ENCODE data around the gene TRIM67. TPM values are rescaled to one million over a fixed set of nuclear protein-coding genes. Genes with fewer than 3 reads are reported as not detected.

The TRIM67 gene
- total RNA-seq, 1 experiment from 2014 or later: not detected

- DNase-seq (ENCODE audit: low read depth): no peak
- in situ Hi-C loops (cut with HindIII; ENCODE audit: low pct_unique_long_range_greater_than_20kb, low sequenced_read_pairs): loop anchor here (25.0 kb wide), 1 partner anchor 365 kb away; no protein-coding TSS in a partner anchor
Observed at GRCh38 chr1:231177226-231177625, 15.4 kb downstream of the TRIM67 start.

GRCh38 chr1:231177936-231178335, 16.1 kb downstream of the TRIM67 start:
- no peak for DNase-seq (ENCODE audit: low read depth)
- in situ Hi-C loops (cut with HindIII; ENCODE audit: low pct_unique_long_range_greater_than_20kb, low sequenced_read_pairs): loop anchor here (25.0 kb wide), 1 partner anchor 366 kb away; no protein-coding TSS in a partner anchor

GRCh38 chr1:231178970-231179369, 17.1 kb downstream of the TRIM67 start:
- DNase-seq (ENCODE audit: low read depth): no peak
- in situ Hi-C loops (cut with HindIII; ENCODE audit: low pct_unique_long_range_greater_than_20kb, low sequenced_read_pairs): loop anchor here (25.0 kb wide), 1 partner anchor 367 kb away; no protein-coding TSS in a partner anchor

GRCh38 chr1:231180034-231180433, 18.2 kb downstream of the TRIM67 start:
- DNase-seq (ENCODE audit: low read depth): no peak
- in situ Hi-C loops (cut with HindIII; ENCODE audit: low pct_unique_long_range_greater_than_20kb, low sequenced_read_pairs): loop anchor here (25.0 kb wide), 1 partner anchor 368 kb away; no protein-coding TSS in a partner anchor

GRCh38 chr1:231181271-231181670, 19.4 kb downstream of the TRIM67 start:
- DNase-seq (ENCODE audit: low read depth): no peak
- in situ Hi-C loops (cut with HindIII; ENCODE audit: low pct_unique_long_range_greater_than_20kb, low sequenced_read_pairs): loop anchor here (25.0 kb wide), 1 partner anchor 369 kb away; no protein-coding TSS in a partner anchor

GRCh38 chr1:231182317-231182716, 20.5 kb downstream of the TRIM67 start:
- in situ Hi-C loops (cut with HindIII; ENCODE audit: low pct_unique_long_range_greater_than_20kb, low sequenced_read_pairs): loop anchor here (25.0 kb wide), 1 partner anchor 370 kb away; no protein-coding TSS in a partner anchor
- no peak for DNase-seq (ENCODE audit: low read depth)

GRCh38 chr1:231183639-231184590, 22.1 kb downstream of the TRIM67 start:
- DNase-seq (ENCODE audit: low read depth): peak; percentile 12
- in situ Hi-C loops (cut with HindIII; ENCODE audit: low pct_unique_long_range_greater_than_20kb, low sequenced_read_pairs): loop anchor here (25.0 kb wide), 1 partner anchor 372 kb away; no protein-coding TSS in a partner anchor

- in situ Hi-C loops (cut with HindIII; ENCODE audit: low pct_unique_long_range_greater_than_20kb, low sequenced_read_pairs): loop anchor here (25.0 kb wide), 1 partner anchor 373 kb away; no protein-coding TSS in a partner anchor
Observed at GRCh38 chr1:231184891-231185290, 23.0 kb downstream of the TRIM67 start.

GRCh38 chr1:231185391-231185790, 23.5 kb downstream of the TRIM67 start:
- in situ Hi-C loops (cut with HindIII; ENCODE audit: low pct_unique_long_range_greater_than_20kb, low sequenced_read_pairs): loop anchor here (25.0 kb wide), 1 partner anchor 373 kb away; no protein-coding TSS in a partner anchor
- no peak for DNase-seq (ENCODE audit: low read depth)

More at GRCh38 chr1:231184891-231185290, 23.0 kb downstream of the TRIM67 start:
- DNase-seq (ENCODE audit: low read depth): no peak

- DNase-seq (ENCODE audit: low read depth): no peak
- in situ Hi-C loops (cut with HindIII; ENCODE audit: low pct_unique_long_range_greater_than_20kb, low sequenced_read_pairs): loop anchor here (25.0 kb wide), 1 partner anchor 374 kb away; no protein-coding TSS in a partner anchor
Observed at GRCh38 chr1:231186356-231187115, 24.7 kb downstream of the TRIM67 start.

GRCh38 chr1:231187571-231187970, 25.7 kb downstream of the TRIM67 start:
- in situ Hi-C loops (cut with HindIII; ENCODE audit: low pct_unique_long_range_greater_than_20kb, low sequenced_read_pairs): loop anchor here (25.0 kb wide), 1 partner anchor 375 kb away; no protein-coding TSS in a partner anchor
- DNase-seq (ENCODE audit: low read depth): no peak

GRCh38 chr1:231188072-231188471, 26.2 kb downstream of the TRIM67 start:
- no peak for DNase-seq (ENCODE audit: low read depth)
- in situ Hi-C loops (cut with HindIII; ENCODE audit: low pct_unique_long_range_greater_than_20kb, low sequenced_read_pairs): loop anchor here (25.0 kb wide), 1 partner anchor 376 kb away; no protein-coding TSS in a partner anchor

- in situ Hi-C loops (cut with HindIII; ENCODE audit: low pct_unique_long_range_greater_than_20kb, low sequenced_read_pairs): loop anchor here (25.0 kb wide), 1 partner anchor 376 kb away; no protein-coding TSS in a partner anchor
- DNase-seq (ENCODE audit: low read depth): no peak
Observed at GRCh38 chr1:231188768-231189167, 26.9 kb downstream of the TRIM67 start.

GRCh38 chr1:231189683-231190270, 27.9 kb downstream of the TRIM67 start:
- in situ Hi-C loops (cut with HindIII; ENCODE audit: low pct_unique_long_range_greater_than_20kb, low sequenced_read_pairs): loop anchor here (25.0 kb wide), 1 partner anchor 377 kb away; no protein-coding TSS in a partner anchor
- no peak for DNase-seq (ENCODE audit: low read depth)

GRCh38 chr1:231190456-231190855, 28.6 kb downstream of the TRIM67 start:
- in situ Hi-C loops (cut with HindIII; ENCODE audit: low pct_unique_long_range_greater_than_20kb, low sequenced_read_pairs): loop anchor here (25.0 kb wide), 1 partner anchor 378 kb away; no protein-coding TSS in a partner anchor
- no peak for DNase-seq (ENCODE audit: low read depth)

GRCh38 chr1:231192620-231193163, 30.8 kb downstream of the TRIM67 start:
- in situ Hi-C loops (cut with HindIII; ENCODE audit: low pct_unique_long_range_greater_than_20kb, low sequenced_read_pairs): loop anchor here (25.0 kb wide), 1 partner anchor 380 kb away; no protein-coding TSS in a partner anchor
- DNase-seq (ENCODE audit: low read depth): peak; percentile 99

GRCh38 chr1:231193710-231194340, 32.0 kb downstream of the TRIM67 start:
- peak; percentile 90 for DNase-seq (ENCODE audit: low read depth)
- in situ Hi-C loops (cut with HindIII; ENCODE audit: low pct_unique_long_range_greater_than_20kb, low sequenced_read_pairs): loop anchor here (25.0 kb wide), 1 partner anchor 382 kb away; no protein-coding TSS in a partner anchor
